Frontal cortex (tissue), 4 donors: ENCODE results near the gene SF3A2. TPM values are rescaled to one million over a fixed set of nuclear protein-coding genes. Genes with fewer than 3 reads are reported as not detected.
A peak's percentile ranks its signal among the peaks of the same experiment; 100 is the strongest.

Source experiments
- DNase-seq, 2 donors: peaks; one replicate each; pipeline ENCODE4 v3.0.0; 2012; ENCODE audit warnings: low spot score in 2 of 2
- FAIRE-seq: peaks from 2 replicates; lab custom pipeline; 2012; peaks lifted over from hg19 to GRCh38; lab: Jason Lieb, UNC
- total RNA-seq: library from RNA; depleted of rRNA; stranded (reverse); fragments of >200 nt; gene quantifications from one replicate; pipeline ENCODE4 v1.2.3, GENCODE V29; 2014
- donor health status: control.
- donor health status: control.
- donor health status: control.

Gene SF3A2
- total RNA-seq, 1 donor from 2014 or later = 23.2 TPM

DNA sequence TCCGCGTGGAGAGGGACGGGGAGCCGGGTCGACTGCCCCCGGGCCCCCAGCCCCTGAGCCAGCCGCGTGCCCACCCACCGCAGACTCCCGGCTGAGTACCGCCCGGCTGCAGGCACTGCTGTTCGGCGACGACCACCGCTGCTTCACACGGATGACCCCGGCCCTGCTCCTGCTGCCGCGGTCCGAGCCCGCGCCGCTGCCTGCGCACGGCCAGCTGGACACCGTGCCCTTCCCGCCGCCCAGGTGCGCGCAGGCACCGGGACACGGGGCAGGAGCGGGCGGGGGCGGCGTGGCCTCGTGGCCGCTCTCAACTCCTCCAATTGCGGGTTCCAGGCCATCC lies 14.1 kb downstream of the SF3A2 start:
- FAIRE-seq (no peak), DNase-seq (no peak)

DNA sequence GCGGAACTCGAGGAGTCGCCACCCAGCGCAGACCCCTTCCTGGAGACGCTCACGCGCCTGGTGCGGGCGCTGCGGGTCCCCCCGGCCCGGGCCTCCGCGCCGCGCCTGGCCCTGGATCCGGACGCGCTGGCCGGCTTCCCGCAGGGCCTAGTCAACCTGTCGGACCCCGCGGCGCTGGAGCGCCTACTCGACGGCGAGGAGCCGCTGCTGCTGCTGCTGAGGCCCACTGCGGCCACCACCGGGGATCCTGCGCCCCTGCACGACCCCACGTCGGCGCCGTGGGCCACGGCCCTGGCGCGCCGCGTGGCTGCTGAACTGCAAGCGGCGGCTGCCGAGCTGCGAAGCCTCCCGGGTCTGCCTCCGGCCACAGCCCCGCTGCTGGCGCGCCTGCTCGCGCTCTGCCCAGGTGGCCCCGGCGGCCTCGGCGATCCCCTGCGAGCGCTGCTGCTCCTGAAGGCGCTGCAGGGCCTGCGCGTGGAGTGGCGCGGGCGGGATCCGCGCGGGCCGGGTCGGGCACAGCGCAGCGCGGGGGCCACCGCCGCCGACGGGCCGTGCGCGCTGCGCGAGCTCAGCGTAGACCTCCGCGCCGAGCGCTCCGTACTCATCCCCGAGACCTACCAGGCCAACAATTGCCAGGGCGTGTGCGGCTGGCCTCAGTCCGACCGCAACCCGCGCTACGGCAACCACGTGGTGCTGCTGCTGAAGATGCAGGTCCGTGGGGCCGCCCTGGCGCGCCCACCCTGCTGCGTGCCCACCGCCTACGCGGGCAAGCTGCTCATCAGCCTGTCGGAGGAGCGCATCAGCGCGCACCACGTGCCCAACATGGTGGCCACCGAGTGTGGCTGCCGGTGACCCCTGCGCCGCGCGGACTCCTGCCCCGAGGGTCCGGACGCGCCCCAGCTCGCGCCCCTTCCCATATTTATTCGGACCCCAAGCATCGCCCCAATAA lies 14.8 kb downstream of the SF3A2 start:
- FAIRE-seq (no peak), DNase-seq (peak in 1 of 2 donors; percentile 37)

DNA sequence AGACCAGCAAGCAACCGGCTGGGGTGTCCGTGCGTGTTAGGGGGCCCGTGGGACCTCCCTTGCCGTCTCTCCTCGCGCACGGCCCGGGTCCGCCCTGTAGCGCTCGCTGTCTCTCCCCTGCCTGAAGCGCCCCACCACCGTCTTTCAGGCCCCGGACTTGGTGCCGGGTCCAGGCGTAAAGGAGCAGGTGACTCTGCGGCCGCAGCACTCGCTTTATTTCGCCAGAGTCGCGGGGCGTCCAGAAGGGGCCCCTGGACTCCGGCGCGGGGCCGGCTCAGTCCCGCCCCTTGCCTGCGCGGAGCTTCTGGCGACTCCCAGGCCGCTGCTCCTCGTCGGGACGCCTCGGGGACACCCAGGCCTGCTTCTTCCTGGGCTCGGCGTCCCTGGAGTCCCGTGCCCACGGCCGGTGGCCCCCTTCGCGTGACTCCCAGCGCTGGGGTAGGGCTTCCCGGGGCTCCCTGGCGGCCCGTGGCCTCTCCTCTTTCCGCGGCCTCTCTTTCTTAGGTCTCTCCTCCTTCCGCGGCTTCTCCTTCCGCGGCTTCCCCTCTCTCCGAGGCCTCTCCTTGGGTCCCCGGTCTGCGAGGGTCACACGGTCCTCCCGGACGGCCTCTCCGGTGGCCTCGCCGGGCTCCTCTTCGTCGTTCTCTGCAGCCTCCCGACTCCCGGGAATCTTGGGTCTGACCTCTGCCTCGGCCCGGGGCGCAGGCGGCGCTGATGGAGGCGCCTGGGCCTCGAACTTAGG lies 15.6 kb downstream of the SF3A2 start:
- DNase-seq (peak in 1 of 2 donors; percentile 54), FAIRE-seq (no peak)

DNA sequence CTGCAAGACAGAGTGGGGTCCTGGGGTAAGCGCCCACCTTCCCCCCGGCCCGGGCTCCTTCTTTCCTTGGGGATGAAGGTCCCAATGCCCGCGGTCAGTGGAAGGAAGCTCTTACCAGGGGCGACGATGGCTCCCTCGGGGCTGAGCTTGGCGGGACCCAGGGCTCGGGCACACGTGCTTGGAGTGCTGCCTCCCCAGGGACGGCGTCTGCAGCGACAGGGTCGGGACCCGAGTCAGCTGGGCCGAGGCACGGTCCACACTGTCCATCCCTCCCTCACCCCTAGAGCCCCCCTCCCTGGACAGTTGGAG lies 16.1 kb downstream of the SF3A2 start:
- FAIRE-seq = no peak
- no peak for DNase-seq

DNA sequence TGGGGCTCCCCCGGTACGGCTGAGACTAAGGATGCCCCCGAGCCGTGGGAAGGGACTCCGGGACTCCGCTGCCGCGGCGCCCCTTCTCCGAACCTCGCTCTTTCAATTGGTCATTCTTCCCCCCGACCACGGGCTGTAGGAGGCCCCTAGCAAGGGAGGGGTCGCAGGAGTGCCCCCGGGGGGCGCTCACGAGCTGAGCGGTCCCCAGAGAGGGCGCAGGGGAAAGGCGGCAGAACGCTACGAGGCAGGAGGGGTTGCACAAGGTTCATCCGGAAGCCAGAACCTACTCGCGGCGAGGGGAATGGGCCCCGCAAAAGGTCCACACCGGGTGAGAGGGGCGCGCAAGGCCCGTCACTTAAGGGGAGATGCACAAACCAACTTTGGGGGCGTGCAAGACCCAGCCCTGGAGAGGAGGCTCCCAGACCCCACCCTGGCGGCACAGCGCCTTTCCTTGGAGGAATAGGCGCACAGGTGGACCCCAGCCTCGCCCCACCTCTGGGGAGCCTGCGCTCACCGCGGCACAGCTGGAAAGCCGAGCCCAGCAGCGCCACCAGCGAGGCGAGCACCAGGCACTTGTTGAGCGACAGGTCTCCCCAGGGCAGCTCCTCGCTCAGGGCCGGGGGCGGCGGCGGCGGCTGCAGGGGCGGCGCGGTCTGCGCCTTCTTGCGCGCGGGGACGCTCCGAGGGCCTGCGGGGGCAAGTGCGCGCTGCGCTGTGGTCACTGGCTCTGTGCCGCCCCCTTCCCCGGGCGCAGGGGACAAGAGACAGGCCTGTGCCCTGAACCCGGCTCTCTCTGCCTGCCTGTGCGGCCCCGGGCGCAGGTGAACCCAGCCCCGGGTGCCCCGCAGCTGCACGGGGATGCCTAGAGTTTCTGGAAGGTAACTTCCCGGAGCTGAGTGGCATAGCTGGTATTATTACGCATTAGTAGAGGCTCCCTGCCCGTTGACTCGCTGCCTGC lies 16.8 kb downstream of the SF3A2 start:
- FAIRE-seq (no peak), DNase-seq (peak in 1 of 2 donors; percentile 53)

DNA sequence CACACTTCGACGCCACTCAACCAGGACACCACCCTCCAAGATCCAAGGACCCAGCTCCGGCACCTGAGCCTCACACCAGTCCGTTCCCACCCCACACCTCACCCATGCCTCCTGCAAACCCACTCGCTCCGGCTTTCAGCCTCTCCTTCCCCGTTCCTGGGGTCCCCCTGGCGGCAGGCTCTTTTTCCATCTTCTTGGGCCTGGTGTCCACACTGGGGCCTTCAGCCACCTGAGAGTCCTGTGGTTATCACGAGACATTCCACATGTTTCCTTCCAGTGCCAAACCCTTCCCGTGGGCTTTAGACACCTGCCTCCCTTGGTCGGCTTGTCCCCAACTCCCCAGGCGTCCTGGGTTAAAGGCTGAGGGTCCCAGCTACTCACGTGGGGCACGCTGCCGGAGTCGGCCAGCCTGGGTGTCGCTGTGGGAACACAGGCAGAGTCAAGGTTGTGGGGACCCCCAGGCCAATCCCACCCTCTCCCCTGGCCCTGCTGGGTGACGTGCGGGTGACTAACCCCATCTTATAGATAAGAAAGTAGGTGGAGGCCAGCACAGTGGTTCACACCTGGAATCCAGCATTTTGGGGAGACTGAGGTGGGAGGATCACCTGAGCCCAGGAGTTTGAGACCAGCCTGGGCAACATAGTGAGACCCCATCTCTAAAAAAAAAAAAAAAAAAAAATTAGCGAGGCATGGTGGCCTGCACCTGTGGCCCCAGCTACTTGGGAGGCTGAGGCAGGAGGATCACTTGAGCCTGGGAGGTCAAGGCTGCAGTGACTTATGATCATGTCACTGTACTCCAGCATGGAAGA lies 17.6 kb downstream of the SF3A2 start:
- DNase-seq (no peak), FAIRE-seq (no peak)

DNA sequence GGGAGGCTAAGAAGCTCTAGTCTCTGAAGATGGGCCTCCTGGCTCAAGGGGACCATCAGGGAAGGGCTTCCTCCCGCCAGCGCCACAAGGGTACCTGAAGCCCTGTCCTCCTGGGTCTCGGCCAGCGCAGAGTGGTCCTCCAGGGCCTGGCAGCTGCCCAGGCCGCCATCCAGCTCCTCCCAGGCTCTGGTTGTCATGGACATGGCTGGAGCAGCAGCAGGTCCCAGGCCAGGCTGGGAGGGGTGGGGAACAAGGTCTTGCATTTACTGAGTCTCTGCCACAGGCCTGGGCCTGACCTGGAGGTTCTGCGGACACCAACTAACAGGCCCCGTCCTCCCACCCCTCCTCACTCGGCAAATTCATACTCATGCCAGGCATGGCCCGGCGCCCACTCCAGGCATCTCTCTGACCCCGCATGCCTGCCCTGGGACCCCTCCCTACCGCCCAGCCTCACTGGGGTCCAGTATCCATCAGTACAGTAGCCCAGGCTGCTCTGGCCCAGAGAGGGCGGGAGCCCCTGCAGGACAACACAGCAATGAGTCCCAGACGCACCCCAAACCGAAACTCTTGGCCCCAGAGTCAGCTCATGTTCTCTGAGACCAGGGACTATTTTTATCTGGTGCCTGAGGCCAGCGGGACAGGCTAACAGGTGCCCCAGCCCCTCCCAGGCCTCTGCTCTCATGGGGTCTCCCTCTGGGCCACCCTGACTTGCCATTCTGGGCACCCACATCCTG lies 18.7 kb downstream of the SF3A2 start:
- FAIRE-seq (no peak), DNase-seq (no peak)

DNA sequence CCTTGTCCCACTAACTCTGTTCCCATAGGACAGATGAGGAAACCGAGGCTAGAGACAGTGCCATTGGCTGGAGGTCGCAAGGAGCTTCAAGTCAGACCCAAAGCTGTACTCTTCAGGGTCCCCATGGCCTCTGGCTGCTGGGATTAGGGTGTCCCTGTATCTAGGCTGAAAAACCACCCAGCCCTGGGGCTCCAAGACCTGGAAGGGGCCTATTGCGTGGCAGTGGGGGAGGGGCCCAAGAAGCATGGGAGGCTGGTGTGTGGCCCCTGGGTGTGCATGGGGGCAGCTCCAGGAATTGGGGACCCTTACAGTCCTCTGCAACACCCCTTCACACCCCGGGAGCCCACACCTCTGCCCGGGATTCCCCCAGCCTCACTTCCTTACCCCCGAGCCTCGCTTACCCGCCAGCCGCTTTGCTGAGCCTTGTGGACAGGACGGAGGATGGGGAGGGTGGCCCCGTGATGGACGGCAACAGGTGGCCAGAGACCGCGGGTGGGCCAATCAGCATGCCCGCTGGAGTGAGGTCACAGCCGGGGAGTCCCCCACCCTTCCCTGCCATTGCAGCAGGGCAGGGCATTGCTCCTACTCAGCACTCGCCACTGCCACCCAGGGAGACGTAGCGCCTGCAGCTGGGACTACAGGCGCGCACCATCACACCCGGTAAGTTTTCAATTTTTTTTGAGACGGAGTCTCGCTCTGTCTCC lies 19.5 kb downstream of the SF3A2 start, which contains the start of gene JSRP1:
Gene JSRP1, minus strand, starts transcription at position 436 of the 704 bp plus-strand sequence. CDS start 1,103 bp downstream, outside the sequence.
- FAIRE-seq (no peak), DNase-seq (no peak)

DNA sequence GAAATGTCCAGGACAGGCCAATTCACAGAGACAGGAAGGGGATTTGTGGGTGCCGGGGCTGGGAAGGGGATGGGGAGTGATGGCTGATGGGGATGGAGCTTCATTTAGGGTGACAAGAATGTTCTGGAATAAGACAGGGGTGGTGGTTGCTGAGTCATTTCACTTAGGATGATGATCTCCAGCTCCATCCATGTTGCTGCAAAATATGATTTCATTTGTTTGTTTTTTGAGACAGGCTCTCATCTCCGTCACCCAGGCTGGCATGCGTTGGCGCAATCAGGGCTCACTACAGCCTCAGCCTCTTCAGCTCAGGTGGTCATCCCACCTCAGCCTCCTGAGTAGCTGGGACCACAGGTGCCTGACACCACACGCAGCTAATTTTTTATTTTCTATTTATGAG lies 22.7 kb downstream of the SF3A2 start:
- DNase-seq (no peak), FAIRE-seq (no peak)

DNA sequence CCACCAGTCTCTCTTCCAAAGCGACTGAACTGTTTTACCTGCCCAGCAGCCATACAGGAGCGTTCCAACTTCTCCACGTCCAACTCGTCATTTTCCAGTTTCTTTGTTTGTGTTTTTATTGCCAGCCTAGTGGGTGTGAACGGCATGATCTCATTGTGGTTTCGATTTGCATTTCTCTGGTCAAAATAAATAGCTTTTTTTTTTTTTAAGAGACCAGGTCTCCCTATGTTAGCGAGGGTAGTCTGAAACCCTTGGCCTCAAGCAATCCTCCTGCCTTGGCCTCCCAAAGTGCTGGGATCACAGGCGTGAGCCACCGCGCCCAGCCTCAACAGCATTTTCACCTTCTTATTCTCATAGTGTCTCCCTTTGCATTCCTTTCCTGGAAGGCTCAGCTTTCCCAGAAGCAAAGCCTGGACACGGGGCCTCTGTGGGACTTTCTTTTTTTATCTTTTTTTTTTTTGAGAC lies 23.7 kb downstream of the SF3A2 start:
- FAIRE-seq (no peak), DNase-seq (no peak)

DNA sequence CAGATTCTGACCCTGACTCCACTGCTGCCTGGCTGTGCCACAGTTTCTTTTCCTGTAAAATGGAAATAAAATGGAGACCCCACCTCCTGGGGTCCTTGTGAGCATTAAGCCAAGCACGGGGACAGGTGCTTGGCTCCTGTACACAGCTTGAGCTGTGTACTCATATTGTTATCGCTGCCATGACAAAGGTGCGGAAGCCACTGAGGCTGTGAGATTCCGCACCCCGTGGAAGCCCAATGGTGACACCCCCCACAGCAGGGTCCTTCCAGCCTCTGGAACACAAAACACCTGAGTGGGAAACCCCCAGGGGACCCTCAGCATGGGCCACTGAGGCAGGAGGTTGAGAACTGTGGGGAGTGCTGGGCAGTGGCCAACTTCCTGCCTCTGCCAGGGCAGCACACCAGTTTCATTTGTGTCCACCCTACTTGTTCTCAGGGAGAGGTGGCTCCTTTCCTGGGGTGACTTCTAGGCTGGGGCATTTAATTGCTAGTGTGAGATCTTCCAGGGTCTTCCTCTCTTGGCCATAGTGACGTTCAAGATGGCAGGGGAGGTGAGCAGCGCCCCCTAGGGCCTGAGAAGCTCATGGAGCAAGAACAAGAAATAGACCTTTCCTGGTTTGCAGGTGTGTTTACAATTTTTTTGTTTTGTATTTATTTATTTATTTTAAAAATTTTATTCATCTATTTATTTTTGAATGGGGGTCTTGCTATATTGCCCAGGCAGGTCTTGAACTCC lies 25.0 kb downstream of the SF3A2 start:
- DNase-seq (no peak), FAIRE-seq (no peak)

DNA sequence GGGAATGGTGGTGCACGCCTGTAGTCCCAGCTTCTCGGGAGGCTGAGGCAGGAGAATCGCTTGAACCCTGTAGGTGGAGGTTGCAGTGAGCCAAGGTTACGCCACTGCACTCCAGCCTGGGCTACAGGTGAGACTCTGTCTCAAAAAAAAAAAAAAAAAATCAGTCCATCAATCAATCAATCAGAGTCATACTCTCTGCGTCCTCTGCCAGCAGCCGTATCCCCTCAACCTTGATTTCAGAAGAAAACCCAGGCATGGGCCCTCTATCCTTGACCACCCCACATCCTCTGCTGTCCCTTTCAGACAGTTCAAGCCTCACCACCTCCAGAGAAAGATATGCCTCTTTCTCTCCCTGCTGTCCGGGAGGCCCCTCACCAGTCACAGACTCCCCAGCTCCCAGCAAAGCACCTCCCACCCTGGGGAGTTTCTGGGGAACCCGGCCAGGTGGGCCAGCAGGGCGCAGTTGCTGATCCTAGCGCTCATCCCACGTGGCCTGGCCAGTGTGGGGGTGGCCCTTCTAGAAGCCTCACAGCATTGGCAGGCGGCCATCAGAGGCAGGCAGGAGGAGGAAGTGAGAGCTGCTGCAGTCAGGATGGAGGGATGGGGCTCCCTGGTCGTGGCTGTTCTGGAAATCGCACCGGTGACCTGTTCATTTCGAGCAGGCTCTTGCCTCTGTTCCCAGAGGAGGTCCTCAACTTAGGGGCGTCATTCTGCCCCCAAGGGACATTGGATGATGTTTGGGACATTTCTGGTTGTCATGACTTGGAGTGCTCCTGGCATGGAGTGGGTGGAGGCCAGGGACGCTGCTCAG lies 29.8 kb downstream of the SF3A2 start:
- DNase-seq (no peak), FAIRE-seq (no peak)

DNA sequence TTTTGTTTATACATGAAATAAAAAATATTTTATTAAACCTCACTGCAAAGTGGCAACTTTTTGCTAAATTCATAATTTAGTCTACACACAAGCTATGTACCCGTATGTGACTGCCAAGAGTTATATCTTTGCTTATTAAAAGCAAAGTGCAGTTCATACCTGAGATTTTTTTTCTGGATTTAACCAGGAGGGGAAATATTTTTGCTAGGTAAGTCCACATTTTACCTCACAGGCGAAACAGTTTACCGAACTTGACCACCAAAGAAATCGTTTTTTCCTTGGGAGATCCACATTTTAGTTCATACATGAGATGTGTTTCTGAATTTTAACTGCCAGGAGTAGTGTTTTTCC lies 31.8 kb downstream of the SF3A2 start:
- FAIRE-seq (no peak), DNase-seq (no peak)

DNA sequence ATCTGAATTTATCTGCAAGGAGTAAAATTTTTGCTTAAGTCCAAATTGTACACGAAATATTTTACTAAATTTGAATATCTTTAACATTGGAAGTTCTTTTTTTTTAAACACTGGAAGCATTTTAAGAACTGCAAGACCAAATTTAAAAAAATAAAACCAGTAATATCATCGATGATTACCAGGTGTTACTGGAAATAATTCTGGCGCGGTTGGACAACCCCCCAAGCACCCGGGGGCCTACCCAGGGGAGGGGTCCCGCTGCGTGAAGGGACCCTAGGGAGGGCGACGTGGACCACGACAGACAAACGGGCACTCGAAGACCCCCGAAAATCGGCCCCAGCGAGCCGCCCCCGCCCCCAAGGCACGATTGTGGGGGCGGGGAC lies 32.2 kb downstream of the SF3A2 start:
- DNase-seq (no peak), FAIRE-seq (no peak)

DNA sequence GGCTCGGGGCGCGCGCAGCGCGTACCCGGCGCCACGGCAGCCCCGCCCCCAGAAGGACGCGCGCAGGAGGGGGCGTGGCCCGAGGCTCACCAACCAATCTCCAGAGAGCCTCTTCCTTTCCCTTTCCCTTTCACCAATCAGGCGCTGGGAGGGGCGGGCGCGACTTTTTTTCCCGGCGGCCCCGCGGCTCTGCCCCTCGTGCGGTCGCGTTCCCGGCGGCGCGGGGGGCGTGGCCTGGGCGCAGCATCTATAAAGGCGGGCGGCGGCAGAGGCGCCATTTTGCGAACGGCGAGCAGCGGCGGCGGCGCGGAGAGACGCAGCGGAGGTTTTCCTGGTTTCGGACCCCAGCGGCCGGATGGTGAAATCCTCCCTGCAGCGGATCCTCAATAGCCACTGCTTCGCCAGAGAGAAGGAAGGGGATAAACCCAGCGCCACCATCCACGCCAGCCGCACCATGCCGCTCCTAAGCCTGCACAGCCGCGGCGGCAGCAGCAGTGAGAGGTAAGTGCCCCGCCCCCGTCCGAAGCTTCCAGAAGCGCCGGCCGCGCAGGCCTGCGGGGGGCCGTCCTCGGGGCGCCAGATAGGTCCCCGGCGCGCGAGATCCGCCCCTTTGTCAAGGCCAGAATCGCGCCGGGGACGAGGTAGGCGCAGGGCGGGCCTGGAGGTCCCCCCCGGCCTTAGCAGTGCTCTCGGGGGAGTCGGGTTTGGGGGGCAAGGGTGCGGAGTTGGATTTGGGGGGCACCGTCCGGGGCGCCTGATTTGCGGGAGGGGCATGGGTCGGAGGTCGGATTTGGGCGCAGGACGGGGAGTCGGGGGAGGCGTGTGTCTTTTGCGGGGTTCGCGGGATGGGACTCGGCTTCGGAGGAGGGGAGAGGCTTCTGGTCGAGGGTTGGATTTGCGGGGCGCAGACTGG lies 32.9 kb downstream of the SF3A2 start:
- FAIRE-seq = no peak
- peak; percentile 100 for DNase-seq

DNA sequence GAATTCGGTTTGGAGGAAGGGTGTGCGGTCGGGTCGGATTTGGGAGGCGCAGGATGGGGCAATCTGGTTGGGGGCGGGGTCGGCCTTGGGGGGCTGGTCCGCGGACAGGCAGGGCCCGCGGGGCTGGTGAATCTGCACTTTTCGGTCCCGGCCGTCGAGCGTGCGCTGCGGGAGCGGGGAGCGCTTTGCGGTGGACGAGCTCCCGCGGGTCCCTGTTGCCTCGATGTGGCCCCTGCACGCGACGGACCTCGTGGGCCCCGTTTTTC lies 33.5 kb downstream of the SF3A2 start:
- no peak for FAIRE-seq
- peak in 1 of 2 donors; percentile 61 for DNase-seq
